DOHH2 (cell line): ENCODE data around the gene UFD1.

ENCODE experiments used
- H3F3A ChIP-seq: fragments of 200-600 bp; sonication (generic), shearing (Covaris generic); 2 replicates; pipeline ENCODE4 v1.6.0; 2016; ENCODE audit warnings: antibody characterized with exemption, mild to moderate bottlenecking; ENCODE audit not compliant: control insufficient read depth, insufficient read depth
- H3K27ac ChIP-seq: fragments of 200-600 bp; sonication (generic); 2 replicates; pipeline ENCODE4 v1.5.1; 2014; ENCODE audit warnings: low read depth, mild to moderate bottlenecking, low read length, moderate library complexity
- H3K27me3 ChIP-seq: fragments of 200-600 bp; sonication (generic); 2 replicates; pipeline ENCODE4 v1.6.1; 2014; ENCODE audit warnings: mild to moderate bottlenecking, low read length, mixed read lengths; ENCODE audit not compliant: control insufficient read depth
- H3K36me3 ChIP-seq: fragments of 200-600 bp; sonication (generic); 2 replicates; pipeline ENCODE4 v1.6.1; 2014; ENCODE audit warnings: mild to moderate bottlenecking, low read length, moderate library complexity, mixed read lengths; ENCODE audit not compliant: control insufficient read depth
- H3K4me1 ChIP-seq: fragments of 200-600 bp; sonication (generic); 2 replicates; pipeline ENCODE4 v1.6.1; 2014; ENCODE audit warnings: mild to moderate bottlenecking, low read length, mixed read lengths; ENCODE audit not compliant: control insufficient read depth
- H3K4me2 ChIP-seq: fragments of 200-600 bp; sonication (generic); 2 replicates; pipeline ENCODE4 v1.6.0; 2014; ENCODE audit warnings: mild to moderate bottlenecking, low read length, moderate library complexity
- H3K4me3 ChIP-seq: fragments of 200-600 bp; sonication (generic); 2 replicates; pipeline ENCODE4 v1.5.1; 2014; ENCODE audit warnings: mild to moderate bottlenecking, low read length, mixed read lengths
- H3K79me2 ChIP-seq: fragments of 200-600 bp; sonication (generic); 2 replicates; pipeline ENCODE4 v1.6.1; 2014; ENCODE audit warnings: mild to moderate bottlenecking, low read length, mixed read lengths; ENCODE audit not compliant: control insufficient read depth
- H3K9me2 ChIP-seq: fragments of 200-600 bp; sonication (generic); replicated peaks from 2 replicates; pipeline ENCODE4 v1.6.1; 2014; ENCODE audit warnings: mild to moderate bottlenecking, low read length, mixed read lengths; ENCODE audit not compliant: control insufficient read depth
- H3K9me3 ChIP-seq: fragments of 200-600 bp; sonication (generic); 2 replicates; pipeline ENCODE4 v1.6.1; 2014; ENCODE audit warnings: antibody characterized with exemption, low read length, mixed read lengths; ENCODE audit not compliant: control insufficient read depth, insufficient read depth
- H4K20me1 ChIP-seq: fragments of 200-600 bp; sonication (generic); 2 replicates; pipeline ENCODE4 v1.6.0; 2014; ENCODE audit warnings: low read depth, mild to moderate bottlenecking, antibody characterized with exemption, low read length, moderate library complexity; ENCODE audit not compliant: control insufficient read depth, insufficient read depth
- EZH2phosphoT487 ChIP-seq: fragments of 200-600 bp; sonication (generic); IDR thresholded peaks from 2 replicates; pipeline ENCODE4 v1.6.1; 2017; ENCODE audit warnings: borderline replicate concordance, mild to moderate bottlenecking, antibody characterized with exemption, low read length, moderate library complexity, mixed read lengths
- TF ChIP-seq, protein P1 (sequence below): fragments of 200-600 bp; sonication (generic); IDR thresholded peaks from one replicate; pipeline ENCODE4 v1.5.1; 2014; ENCODE audit warnings: antibody characterized with exemption, mild to moderate bottlenecking, low read depth, low read length; ENCODE audit not compliant: poor library complexity, severe bottlenecking

Gene UFD1

DNA sequence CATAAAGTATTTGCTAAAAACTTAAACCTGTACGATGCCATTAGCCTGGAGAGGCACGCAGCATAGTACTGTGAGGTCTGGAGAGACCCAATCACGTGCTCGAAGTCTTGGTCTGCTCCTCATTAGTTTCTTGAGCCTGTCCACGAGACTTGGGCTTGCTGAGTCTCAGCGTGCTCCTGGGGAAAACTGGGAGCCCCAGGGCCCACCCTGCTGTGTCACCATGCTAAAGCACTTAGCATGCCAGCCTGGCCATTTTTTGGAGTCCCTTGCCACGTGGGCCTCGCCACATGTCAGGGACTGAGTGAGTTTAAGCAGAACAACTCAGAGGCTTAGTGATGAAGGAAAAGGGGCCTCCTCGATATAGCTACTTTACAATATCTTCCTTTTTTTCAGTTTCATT is 3.3 kb upstream of the UFD1 start:
- H3K4me2 ChIP-seq: no peak overlapping the region
- no peak overlapping the region for H3K27ac ChIP-seq
- TF ChIP-seq, protein P1, sequence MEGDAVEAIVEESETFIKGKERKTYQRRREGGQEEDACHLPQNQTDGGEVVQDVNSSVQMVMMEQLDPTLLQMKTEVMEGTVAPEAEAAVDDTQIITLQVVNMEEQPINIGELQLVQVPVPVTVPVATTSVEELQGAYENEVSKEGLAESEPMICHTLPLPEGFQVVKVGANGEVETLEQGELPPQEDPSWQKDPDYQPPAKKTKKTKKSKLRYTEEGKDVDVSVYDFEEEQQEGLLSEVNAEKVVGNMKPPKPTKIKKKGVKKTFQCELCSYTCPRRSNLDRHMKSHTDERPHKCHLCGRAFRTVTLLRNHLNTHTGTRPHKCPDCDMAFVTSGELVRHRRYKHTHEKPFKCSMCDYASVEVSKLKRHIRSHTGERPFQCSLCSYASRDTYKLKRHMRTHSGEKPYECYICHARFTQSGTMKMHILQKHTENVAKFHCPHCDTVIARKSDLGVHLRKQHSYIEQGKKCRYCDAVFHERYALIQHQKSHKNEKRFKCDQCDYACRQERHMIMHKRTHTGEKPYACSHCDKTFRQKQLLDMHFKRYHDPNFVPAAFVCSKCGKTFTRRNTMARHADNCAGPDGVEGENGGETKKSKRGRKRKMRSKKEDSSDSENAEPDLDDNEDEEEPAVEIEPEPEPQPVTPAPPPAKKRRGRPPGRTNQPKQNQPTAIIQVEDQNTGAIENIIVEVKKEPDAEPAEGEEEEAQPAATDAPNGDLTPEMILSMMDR: no peak
- no peak for TF ChIP-seq EZH2phosphoT487
- no peak overlapping the region for H3K4me3 ChIP-seq
- H3F3A ChIP-seq: no peaks in the 10 kb centered on the region
- H3K9me3 ChIP-seq: no peaks in the 10 kb centered on the region
- H3K36me3 ChIP-seq: peaks cover 65% of the 10 kb centered on the region
- H3K27me3 ChIP-seq: no peaks in the 10 kb centered on the region
- no peaks in the 10 kb centered on the region for H3K9me2 ChIP-seq
- peaks cover 15% of the 10 kb centered on the region for H3K4me1 ChIP-seq
- peaks cover 54% of the 10 kb centered on the region for H3K79me2 ChIP-seq
- H4K20me1 ChIP-seq: peaks cover 14% of the 10 kb centered on the region; the same call in 1 of the 2 replicates

DNA sequence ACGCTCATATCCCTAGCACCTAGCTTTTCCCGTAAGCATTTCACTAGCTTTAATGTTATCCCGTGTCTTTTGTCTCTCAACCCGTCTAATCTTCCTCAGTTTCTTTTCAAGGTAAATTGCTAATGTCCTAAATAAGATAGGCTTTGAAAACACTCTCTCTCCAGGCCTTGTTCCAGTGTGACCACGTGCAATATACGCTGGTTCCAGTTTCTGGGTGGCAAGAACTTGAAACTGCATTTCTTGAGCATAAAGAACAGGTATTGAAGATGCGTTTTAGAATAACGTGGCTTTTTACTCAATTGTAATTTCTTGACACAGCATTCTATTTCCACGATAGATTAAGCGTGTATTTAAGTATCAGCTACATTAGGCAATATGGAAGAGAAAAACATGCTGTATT is 1.8 kb upstream of the UFD1 start:
- peaks cover 19% of the 10 kb centered on the region for H3K4me1 ChIP-seq
- peak overlapping the region; percentile 90 for H3K4me2 ChIP-seq
- peak overlapping the region; percentile 99 for H3K4me3 ChIP-seq
- no peaks in the 10 kb centered on the region for H3K9me3 ChIP-seq
- no peaks in the 10 kb centered on the region for H3F3A ChIP-seq
- TF ChIP-seq, protein P1: no peak
- TF ChIP-seq EZH2phosphoT487: no peak
- peaks cover 68% of the 10 kb centered on the region for H3K79me2 ChIP-seq
- H3K36me3 ChIP-seq: peaks cover 66% of the 10 kb centered on the region
- no peaks in the 10 kb centered on the region for H3K27me3 ChIP-seq
- H3K27ac ChIP-seq: no peak overlapping the region
- H4K20me1 ChIP-seq: peaks cover 20% of the 10 kb centered on the region; the same call in 1 of the 2 replicates
- H3K9me2 ChIP-seq: no peaks in the 10 kb centered on the region

DNA sequence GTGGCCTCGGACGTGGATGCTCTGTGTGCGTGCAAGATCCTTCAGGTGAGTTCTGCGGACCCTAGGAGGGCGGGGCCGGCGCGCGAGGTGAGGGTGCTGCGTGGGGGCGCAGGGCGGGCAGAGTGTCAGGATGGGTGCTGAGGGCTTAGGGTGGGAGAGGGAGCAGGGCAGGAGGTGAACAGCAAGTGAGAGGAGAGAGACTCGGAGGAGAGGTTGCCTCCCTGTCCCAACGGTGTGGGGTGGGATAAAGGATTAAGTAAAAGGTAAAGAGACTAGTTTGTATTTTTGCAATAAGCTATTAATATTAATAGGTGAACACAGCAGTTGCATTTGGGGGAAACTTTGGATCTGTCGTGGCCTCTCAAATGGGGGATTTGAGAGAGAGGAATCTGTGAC is 1.2 kb upstream of the UFD1 start:
- peaks cover 73% of the 10 kb centered on the region for H3K79me2 ChIP-seq
- peak overlapping the region; percentile 82 for H3K27ac ChIP-seq
- TF ChIP-seq EZH2phosphoT487: no peak
- TF ChIP-seq, protein P1: no peak

More for the DNA sequence above, 1.2 kb upstream of the UFD1 start:
- Histone ChIP-seq H3K36me3 (peaks cover 66% of the 10 kb centered on the region), H3K9me2 (no peaks in the 10 kb centered on the region), H3K9me3 (no peaks in the 10 kb centered on the region), H4K20me1 (peaks cover 18% of the 10 kb centered on the region; the same call in 1 of the 2 replicates), H3K4me1 (peaks cover 19% of the 10 kb centered on the region), H3K4me3 (peak overlapping the region; percentile 99), H3K27me3 (no peaks in the 10 kb centered on the region), H3F3A (no peaks in the 10 kb centered on the region), H3K4me2 (peak overlapping the region; percentile 90)
